ENCODE measurements around the gene PRSS37. TPM values are rescaled to one million over a fixed set of nuclear protein-coding genes. Genes with fewer than 3 reads are reported as not detected.

PRSS37 gene
- total RNA-seq, 1 experiment from 2014 or later: not detected

DNA sequence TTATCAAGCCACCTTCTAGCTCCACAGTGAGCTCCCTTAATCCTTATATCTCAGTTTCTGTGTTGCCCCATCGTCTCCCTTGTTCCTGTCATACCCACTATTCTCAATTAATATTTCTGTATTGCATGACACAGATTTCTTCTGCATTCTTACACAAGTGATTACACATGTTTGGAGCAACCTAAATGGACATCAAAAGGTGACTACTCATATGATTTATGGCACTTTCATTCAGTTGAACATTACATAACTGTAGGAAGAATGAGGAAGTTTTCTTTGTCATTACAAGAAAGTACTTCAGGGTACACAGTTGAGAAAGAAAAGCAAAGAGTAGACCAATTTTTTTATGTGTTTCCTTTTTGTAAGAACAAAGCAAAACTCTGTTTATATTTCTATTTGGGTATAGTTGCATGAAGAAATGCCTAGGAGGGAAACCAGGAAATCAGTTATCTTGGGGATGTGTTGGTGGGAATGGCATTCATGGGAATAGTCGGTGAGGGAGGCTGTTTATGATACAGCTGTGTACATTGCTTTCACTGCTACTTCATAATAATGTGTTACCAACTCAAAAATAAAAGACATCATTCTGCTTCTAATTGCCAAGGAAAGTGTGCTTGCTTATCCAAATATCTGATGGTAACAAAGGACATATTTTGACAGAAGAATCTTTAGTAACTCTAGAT lies 23.6 kb upstream of the PRSS37 start:
- H3K9me3 Mint-ChIP-seq: no peaks in the 10 kb centered on the region
- no peaks in the 10 kb centered on the region for H3K36me3 Mint-ChIP-seq
- no peak overlapping the region for H3K27ac Mint-ChIP-seq
- DNase-seq (ENCODE audit: low spot score) (no peak), ATAC-seq (no peak)
- no peak overlapping the region for H3K4me3 Mint-ChIP-seq
- TF ChIP-seq TCF7 (CRISPR knock-in tag; IDR thresholded peaks at IDR 0.05; ENCODE audit: low read depth): no peak
- TF ChIP-seq, protein P1, sequence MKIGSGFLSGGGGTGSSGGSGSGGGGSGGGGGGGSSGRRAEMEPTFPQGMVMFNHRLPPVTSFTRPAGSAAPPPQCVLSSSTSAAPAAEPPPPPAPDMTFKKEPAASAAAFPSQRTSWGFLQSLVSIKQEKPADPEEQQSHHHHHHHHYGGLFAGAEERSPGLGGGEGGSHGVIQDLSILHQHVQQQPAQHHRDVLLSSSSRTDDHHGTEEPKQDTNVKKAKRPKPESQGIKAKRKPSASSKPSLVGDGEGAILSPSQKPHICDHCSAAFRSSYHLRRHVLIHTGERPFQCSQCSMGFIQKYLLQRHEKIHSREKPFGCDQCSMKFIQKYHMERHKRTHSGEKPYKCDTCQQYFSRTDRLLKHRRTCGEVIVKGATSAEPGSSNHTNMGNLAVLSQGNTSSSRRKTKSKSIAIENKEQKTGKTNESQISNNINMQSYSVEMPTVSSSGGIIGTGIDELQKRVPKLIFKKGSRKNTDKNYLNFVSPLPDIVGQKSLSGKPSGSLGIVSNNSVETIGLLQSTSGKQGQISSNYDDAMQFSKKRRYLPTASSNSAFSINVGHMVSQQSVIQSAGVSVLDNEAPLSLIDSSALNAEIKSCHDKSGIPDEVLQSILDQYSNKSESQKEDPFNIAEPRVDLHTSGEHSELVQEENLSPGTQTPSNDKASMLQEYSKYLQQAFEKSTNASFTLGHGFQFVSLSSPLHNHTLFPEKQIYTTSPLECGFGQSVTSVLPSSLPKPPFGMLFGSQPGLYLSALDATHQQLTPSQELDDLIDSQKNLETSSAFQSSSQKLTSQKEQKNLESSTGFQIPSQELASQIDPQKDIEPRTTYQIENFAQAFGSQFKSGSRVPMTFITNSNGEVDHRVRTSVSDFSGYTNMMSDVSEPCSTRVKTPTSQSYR (CRISPR knock-in tag; IDR thresholded peaks at IDR 0.05): no peak
- no peak for TF ChIP-seq ZBTB21 (CRISPR knock-in tag; IDR thresholded peaks at IDR 0.05; ENCODE audit: borderline replicate concordance)
- no peak for TF ChIP-seq HMGA2 (CRISPR knock-in tag; IDR thresholded peaks at IDR 0.05)
- TF ChIP-seq, protein P2, sequence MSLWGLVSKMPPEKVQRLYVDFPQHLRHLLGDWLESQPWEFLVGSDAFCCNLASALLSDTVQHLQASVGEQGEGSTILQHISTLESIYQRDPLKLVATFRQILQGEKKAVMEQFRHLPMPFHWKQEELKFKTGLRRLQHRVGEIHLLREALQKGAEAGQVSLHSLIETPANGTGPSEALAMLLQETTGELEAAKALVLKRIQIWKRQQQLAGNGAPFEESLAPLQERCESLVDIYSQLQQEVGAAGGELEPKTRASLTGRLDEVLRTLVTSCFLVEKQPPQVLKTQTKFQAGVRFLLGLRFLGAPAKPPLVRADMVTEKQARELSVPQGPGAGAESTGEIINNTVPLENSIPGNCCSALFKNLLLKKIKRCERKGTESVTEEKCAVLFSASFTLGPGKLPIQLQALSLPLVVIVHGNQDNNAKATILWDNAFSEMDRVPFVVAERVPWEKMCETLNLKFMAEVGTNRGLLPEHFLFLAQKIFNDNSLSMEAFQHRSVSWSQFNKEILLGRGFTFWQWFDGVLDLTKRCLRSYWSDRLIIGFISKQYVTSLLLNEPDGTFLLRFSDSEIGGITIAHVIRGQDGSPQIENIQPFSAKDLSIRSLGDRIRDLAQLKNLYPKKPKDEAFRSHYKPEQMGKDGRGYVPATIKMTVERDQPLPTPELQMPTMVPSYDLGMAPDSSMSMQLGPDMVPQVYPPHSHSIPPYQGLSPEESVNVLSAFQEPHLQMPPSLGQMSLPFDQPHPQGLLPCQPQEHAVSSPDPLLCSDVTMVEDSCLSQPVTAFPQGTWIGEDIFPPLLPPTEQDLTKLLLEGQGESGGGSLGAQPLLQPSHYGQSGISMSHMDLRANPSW (CRISPR knock-in tag; conservative IDR thresholded peaks at IDR 0.05; ENCODE audit: low read depth): no peak
- no peak for TF ChIP-seq SMAD3 (CRISPR knock-in tag; IDR thresholded peaks at IDR 0.05; ENCODE audit: borderline replicate concordance)
- TF ChIP-seq ELF4 (CRISPR knock-in tag; IDR thresholded peaks at IDR 0.05; ENCODE audit: low read depth): no peak
- no peak for TF ChIP-seq USF2 (CRISPR knock-in tag; IDR thresholded peaks at IDR 0.05)
- no peak for TF ChIP-seq ZNF532 (CRISPR knock-in tag; IDR thresholded peaks at IDR 0.05; ENCODE audit: borderline replicate concordance)
- TF ChIP-seq OVOL2 (CRISPR knock-in tag; IDR thresholded peaks at IDR 0.05; ENCODE audit: borderline replicate concordance): no peak
- TF ChIP-seq, protein P3, sequence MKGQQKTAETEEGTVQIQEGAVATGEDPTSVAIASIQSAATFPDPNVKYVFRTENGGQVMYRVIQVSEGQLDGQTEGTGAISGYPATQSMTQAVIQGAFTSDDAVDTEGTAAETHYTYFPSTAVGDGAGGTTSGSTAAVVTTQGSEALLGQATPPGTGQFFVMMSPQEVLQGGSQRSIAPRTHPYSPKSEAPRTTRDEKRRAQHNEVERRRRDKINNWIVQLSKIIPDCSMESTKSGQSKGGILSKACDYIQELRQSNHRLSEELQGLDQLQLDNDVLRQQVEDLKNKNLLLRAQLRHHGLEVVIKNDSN (CRISPR knock-in tag; IDR thresholded peaks at IDR 0.05): no peak
- CTCF ChIA-PET: no interaction called here
- no peaks in the 10 kb centered on the region for H3K4me1 Mint-ChIP-seq
- H3K27me3 Mint-ChIP-seq (ENCODE audit: low read depth): no peaks in the 10 kb centered on the region
- POLR2A ChIA-PET: interaction anchor here (0.6 kb wide), 1 partner anchor 73 kb away, joined by 5 read pairs; no protein-coding TSS in a partner anchor

- peaks cover 16% of the 10 kb centered on the region for H3K9me3 Mint-ChIP-seq
- no peak overlapping the region for H3K27ac Mint-ChIP-seq
- CTCF ChIA-PET: no interaction called here
- H3K4me1 Mint-ChIP-seq: no peaks in the 10 kb centered on the region
- DNase-seq (ENCODE audit: low spot score) (no peak), ATAC-seq (no peak)
- no peak overlapping the region for H3K4me3 Mint-ChIP-seq
- peaks cover 5% of the 10 kb centered on the region for H3K27me3 Mint-ChIP-seq (ENCODE audit: low read depth)
- POLR2A ChIA-PET: no interaction called here
- H3K36me3 Mint-ChIP-seq: peaks cover 6% of the 10 kb centered on the region
- no peak for TF ChIP-seq NR1H2 (CRISPR knock-in tag; IDR thresholded peaks at IDR 0.05)
- TF ChIP-seq NFATC4 (CRISPR knock-in tag; IDR thresholded peaks at IDR 0.05): no peak
- TF ChIP-seq HMGXB4 (CRISPR knock-in tag; IDR thresholded peaks at IDR 0.05): no peak
- no peak for TF ChIP-seq FOXK1 (CRISPR knock-in tag; IDR thresholded peaks at IDR 0.05)
- TF ChIP-seq, protein P4, sequence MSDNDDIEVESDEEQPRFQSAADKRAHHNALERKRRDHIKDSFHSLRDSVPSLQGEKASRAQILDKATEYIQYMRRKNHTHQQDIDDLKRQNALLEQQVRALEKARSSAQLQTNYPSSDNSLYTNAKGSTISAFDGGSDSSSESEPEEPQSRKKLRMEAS (CRISPR knock-in tag; IDR thresholded peaks at IDR 0.05): no peak
- TF ChIP-seq ATF1 (CRISPR knock-in tag; IDR thresholded peaks at IDR 0.05): no peak
- no peak for TF ChIP-seq TEAD1 (CRISPR knock-in tag; IDR thresholded peaks at IDR 0.05)
- TF ChIP-seq, protein P5, sequence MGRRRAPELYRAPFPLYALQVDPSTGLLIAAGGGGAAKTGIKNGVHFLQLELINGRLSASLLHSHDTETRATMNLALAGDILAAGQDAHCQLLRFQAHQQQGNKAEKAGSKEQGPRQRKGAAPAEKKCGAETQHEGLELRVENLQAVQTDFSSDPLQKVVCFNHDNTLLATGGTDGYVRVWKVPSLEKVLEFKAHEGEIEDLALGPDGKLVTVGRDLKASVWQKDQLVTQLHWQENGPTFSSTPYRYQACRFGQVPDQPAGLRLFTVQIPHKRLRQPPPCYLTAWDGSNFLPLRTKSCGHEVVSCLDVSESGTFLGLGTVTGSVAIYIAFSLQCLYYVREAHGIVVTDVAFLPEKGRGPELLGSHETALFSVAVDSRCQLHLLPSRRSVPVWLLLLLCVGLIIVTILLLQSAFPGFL (CRISPR knock-in tag; IDR thresholded peaks at IDR 0.05; ENCODE audit: borderline replicate concordance): no peak
- no peak for TF ChIP-seq MXD4 (CRISPR knock-in tag; IDR thresholded peaks at IDR 0.05; ENCODE audit: borderline replicate concordance)
Measured at GRCh38 chr7:141860207-141860606, 18.9 kb upstream of the PRSS37 start.
